HTR-8/SVneo (cell line): Measurements from ENCODE around the gene PGAP3.

Source experiments
- DNase-seq: peaks from one replicate; pipeline ENCODE4 v3.0.0; 2011; ENCODE audit warnings: low spot score, mixed read lengths; ENCODE audit not compliant: insufficient read length
- FAIRE-seq: peaks from 2 replicates; lab custom pipeline; 2011; peaks lifted over from hg19 to GRCh38; lab: Jason Lieb, UNC

The PGAP3 gene

DNA sequence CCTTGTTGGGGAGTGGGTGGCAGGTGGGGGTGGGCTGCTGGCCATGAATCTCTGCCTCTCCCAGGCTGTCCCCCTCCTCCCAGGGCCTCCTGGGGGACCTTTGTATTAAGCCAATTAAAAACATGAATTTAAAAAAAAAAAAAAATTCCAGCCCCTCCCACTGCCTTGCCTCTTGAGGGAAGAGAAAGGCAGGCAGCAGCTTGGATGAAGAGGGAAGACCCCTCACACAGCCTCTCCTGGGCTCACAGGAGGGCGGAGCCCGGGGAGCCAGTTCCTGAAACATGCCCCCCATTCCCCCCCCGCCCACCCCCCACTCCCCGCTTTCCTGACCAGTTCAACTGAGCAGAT, 24.5 kb downstream of the PGAP3 start:
- FAIRE-seq (no peak), DNase-seq (no peak)

GRCh38 chr17:39662551-39663339, 25.1 kb downstream of the PGAP3 start:
- DNase-seq (no peak), FAIRE-seq (no peak)

DNA sequence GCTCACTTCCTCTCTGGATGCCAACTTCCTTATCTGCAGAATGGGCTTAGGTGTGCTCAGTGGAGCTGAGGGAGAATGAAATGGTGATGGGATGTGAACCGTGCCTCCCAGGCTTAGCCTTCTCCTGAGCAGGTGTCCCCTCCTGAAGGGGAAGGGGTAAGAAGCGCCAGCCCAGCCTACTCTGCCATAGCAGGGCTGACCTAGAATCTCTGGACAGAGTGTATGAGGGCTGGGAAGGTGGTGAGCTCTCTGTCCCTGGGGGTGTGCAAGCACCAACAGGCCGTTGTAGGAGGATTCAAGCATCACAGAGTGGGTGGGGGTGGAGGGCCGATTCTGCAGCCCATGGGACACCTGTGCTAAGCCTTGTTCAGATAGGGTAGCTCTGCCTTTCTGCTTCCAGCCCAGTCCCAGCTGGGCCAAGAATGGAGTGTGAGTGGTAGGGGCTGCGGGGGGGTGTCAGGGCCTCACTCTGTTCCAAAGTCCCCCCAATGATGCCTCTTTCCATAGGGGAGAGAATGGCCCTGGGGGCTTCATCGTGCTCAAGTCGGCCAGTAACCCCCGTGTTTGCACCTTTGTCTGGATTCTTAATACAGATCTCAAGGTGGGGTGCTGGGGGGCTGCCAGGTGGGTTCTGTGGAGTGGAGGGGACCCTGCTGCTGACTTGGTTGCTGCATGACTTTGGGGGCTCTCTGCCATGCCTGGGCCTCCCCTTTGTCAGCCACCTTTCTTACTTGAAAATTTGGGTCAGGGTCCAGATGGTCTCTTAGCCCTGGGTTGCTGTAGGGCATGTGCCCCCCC, 25.9 kb downstream of the PGAP3 start:
- no peak for DNase-seq
- FAIRE-seq = peak; percentile 72

- no peak for DNase-seq
- FAIRE-seq = peak; percentile 52
Measured at GRCh38 chr17:39660397-39661385, 27.2 kb downstream of the PGAP3 start.

DNA sequence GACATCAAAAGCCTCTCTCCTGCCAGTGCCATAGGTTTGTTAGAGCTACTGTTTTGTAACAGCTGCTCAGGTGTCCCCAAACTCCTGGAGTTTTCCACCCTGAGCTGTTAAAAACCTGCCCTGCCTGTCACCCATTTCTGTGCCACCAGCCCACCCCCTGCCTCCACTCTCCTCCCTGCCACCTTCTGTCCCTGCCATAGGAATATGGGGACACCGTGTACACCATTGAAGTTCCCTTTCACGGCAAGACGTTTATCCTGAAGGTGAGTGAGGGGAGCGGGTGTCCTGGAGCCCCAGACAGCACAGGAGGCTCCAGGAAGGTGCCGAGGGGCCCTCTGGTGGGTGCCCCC, 27.9 kb downstream of the PGAP3 start:
- no peak for DNase-seq
- FAIRE-seq = no peak

GRCh38 chr17:39659279-39660010, 28.4 kb downstream of the PGAP3 start:
- FAIRE-seq (no peak), DNase-seq (no peak)

GRCh38 chr17:39658760-39659159, 29.1 kb downstream of the PGAP3 start:
- FAIRE-seq (no peak), DNase-seq (no peak)

DNA sequence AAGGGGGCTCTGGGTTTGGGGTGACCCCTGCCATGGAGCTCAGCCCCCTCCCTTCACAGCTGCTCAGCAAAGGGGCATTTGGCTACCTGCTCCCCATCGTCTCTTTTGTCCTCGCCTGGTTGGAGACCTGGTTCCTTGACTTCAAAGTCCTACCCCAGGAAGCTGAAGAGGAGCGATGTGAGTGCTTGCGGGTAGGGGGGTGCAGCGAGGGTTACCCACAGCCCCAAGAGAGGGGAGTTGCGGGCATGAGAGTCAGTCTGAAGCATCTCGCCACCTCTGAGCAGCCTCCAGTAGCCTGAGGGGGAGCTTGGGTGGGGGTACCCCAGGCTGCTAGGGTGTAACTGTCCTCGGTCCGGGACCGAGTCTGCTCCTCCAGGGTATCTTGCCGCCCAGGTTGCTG, 29.5 kb downstream of the PGAP3 start:
- no peak for FAIRE-seq
- DNase-seq = no peak

DNA sequence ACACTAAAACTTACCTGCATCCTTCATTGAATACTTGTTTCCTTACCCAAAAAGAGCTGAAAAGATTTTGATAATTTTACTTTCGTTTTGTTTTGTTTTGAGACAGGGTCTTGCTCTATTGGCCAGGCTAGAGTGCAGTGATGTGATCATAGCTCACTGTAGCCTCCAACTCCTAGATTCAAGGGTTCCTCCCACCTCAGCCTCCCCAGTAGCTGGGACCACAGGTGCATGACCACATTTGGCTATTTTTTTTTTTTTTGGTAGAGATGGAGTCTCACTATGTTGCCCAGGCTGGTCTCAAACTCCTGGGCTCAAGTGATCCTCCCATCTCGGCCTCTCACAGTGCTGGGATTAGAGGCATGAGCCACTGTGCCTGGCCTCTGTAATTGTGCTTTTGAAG, 32.8 kb downstream of the PGAP3 start:
- DNase-seq = no peak
- no peak for FAIRE-seq

GRCh38 chr17:39653662-39654331, 34.1 kb downstream of the PGAP3 start:
- DNase-seq (peak; percentile 79), FAIRE-seq (peak; percentile 44)

- no peak for FAIRE-seq
Measured at GRCh38 chr17:39653316-39653661, 34.6 kb downstream of the PGAP3 start.

DNA sequence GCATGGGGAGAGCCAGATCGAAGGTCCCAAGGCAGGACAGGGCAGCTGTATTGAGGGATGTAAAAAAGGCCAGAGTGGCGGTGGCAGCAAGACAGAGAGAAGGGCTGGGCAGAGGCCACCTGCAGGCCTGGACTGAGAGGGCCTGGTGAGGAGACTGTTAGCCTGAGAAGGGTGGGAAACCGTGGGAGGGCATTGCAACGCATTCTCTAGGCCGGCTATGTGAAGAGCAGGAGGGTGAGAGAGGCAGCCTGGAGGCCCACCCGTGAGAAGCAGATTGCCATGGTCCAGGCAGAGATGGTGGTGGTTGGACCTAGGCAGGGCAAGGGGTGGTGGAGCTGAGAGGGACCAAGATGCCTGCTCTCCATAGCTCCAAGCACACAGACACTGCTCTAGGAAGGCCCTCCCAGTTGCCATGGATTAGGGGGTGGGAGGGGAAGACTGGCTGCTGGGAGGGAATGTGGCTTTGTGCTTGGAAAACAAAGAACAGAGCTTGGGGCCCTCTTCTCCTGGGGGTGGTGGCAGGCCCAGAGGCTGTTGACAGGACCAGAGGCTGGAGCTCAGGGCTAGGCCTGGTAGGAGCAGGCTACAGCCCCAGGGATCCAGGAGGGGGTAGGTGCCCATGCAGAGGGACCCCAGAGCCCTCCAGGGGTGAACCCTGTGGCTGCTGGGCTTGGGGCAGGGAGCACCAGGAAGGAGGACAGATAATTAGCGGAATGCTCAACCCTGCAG, 35.1 kb downstream of the PGAP3 start:
- FAIRE-seq (peak; percentile 33), DNase-seq (no peak)

More at GRCh38 chr17:39653316-39653661, 34.6 kb downstream of the PGAP3 start:
- DNase-seq = no peak

DNA sequence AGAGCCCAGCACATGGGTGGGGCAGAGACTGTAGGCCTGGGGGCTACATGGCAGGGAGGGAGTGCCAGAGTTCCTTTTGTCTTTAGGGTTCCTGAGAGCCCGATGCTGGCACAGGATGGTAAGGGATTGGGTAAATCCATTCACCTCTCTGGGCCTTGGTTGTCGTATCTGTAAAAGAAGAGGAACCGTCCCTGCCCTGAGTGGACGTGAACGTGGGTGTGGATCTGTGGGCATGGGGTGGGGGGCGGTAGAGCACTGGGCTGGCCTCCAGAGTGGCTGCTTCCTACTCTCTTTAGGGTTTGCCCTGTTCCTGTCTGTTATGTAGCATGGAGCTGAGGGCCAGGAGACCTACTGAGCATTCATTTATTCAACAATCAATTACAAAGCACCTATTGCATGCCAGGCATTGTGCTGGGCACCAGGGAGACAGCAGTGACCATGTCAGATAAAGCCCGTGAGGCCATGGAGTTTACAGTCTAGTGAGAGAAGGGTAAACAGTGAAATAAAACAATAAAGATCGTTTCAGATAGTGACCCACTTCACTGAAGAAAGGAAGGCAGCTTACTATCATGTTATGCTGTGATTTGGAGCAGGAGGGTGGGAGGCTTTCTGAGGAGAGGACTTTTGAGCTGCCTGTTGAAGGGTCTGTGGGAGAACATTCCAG, 35.8 kb downstream of the PGAP3 start:
- FAIRE-seq (no peak), DNase-seq (no peak)

DNA sequence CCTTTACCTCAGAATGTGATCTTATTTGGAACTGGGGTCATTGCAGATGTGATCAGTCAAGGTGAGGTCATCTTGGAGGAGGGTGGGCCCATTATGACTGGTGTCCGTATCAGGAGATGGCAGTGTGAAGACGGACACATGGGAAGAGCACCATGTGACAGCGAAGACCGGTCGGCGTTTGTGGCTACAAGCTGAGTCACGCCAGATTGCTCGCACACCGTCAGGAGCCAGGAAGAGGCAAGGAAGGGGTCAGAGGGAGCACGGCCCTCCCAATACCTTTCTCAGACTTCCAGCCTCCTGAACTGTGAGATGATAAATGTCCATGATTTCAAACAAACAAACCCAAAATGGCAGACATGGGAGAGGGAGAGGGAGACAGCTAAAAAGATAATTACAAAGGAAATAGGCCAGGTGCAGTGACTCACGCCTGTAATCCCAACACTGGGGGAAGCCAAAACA, 37.7 kb downstream of the PGAP3 start:
- DNase-seq (no peak), FAIRE-seq (peak; percentile 20)

DNA sequence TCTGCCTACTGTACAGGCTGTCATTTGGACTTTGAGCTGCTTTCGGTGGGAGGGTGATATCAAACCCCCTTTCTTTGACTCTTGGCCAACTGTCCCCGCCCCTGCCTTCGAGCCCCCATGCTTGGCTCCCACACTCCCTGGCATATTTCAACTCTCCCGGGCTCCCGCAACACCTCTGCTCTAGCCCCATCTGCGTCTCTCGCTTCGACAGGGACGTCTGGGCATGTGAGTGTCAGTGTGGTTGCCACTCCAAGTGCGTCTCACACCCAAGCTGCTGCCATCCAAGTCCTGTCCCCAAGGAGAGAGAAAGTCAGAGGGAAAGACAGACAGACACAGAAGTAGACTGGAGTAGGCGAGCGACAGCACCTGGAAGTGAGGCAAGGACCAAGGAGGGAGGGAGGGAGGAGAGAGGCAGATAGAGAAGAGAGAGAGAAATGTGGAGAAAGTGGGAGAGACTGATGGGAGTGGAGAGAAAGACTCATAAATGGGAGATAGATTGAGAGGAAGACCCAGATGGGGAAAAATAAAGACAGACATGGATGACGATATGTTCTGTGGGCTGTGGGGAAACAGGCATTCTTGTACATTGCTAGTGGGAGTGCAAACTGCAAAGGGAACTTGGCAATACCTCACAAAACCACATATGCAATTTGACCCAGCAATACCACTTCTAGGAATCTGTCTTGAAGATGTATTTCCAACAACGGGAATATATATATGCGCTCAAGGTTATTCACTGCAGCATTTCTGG, 39.1 kb downstream of the PGAP3 start:
- FAIRE-seq (no peak), DNase-seq (no peak)

GRCh38 chr17:39647256-39647655, 40.6 kb downstream of the PGAP3 start:
- no peak for DNase-seq
- FAIRE-seq = no peak

DNA sequence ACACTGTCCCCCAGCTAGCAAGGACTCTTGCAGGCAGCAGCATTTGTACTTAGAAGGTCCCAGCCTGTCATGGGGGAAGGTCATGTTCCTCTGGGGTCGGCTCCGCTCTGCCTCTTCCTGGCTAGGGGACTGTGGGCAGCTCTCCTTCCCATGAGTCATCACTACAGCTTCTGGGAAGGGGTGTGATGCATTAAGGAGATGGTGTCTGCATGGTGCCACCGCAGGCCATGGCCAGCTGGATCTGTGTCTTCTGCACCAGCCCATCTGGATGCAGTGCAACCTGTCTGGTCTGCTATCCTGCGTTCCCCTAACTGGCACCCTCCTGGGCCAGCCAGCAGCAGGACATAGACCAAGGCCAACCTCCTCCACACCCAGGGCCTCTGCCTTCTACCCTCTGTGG, 44.6 kb downstream of the PGAP3 start:
- DNase-seq = no peak
- peak; percentile 36 for FAIRE-seq
